ENCODE results near the gene WRAP53.
"Not testable (repeated sequence)": the region's sequence is repeated elsewhere in the genome, so short reads cannot be mapped to it uniquely, and the experiment has no call there.

WRAP53 gene

GRCh38 chr17:7687908-7688807 lies at the start of gene WRAP53:
TSS of gene WRAP53 (plus strand) at chr17:7688477. CDS start at chr17:7688649, 172 bp downstream.
- DNase-seq (ENCODE audit: low spot score) (peak; percentile 92), FAIRE-seq (no peak)

- DNase-seq (ENCODE audit: low spot score) (no peak), FAIRE-seq (no peak)
Observed at GRCh38 chr17:7640783-7641182, 47.5 kb upstream of the WRAP53 start.

- not testable (repeated sequence) for FAIRE-seq
Observed at GRCh38 chr17:7641635-7642034, 46.6 kb upstream of the WRAP53 start.

GRCh38 chr17:7644775-7645174 lies 43.5 kb upstream of the WRAP53 start:
- no peak for DNase-seq (ENCODE audit: low spot score)
- FAIRE-seq: no peak

More at GRCh38 chr17:7641635-7642034, 46.6 kb upstream of the WRAP53 start:
- DNase-seq (ENCODE audit: low spot score): not testable (repeated sequence)

- FAIRE-seq (no peak), DNase-seq (ENCODE audit: low spot score) (no peak)
Observed at GRCh38 chr17:7646457-7646856, 41.8 kb upstream of the WRAP53 start.

- DNase-seq (ENCODE audit: low spot score) (no peak), FAIRE-seq (no peak)
Observed at GRCh38 chr17:7647018-7647417, 41.3 kb upstream of the WRAP53 start.

- FAIRE-seq (no peak), DNase-seq (ENCODE audit: low spot score) (peak; percentile 58)
Observed at GRCh38 chr17:7650509-7651096, 37.7 kb upstream of the WRAP53 start, which contains the start of gene ATP1B2. TSS of gene ATP1B2 (plus strand) at chr17:7650926. CDS start at chr17:7651519, 593 bp downstream.

GRCh38 chr17:7651097-7651664 lies 37.1 kb upstream of the WRAP53 start:
- FAIRE-seq: no peak
- DNase-seq (ENCODE audit: low spot score): no peak

GRCh38 chr17:7651665-7652387 lies 36.5 kb upstream of the WRAP53 start:
- no peak for FAIRE-seq
- no peak for DNase-seq (ENCODE audit: low spot score)

- no peak for DNase-seq (ENCODE audit: low spot score)
- no peak for FAIRE-seq
Observed at GRCh38 chr17:7652388-7653356, 35.6 kb upstream of the WRAP53 start.

GRCh38 chr17:7654832-7655540 lies 33.3 kb upstream of the WRAP53 start:
- DNase-seq (ENCODE audit: low spot score): no peak

GRCh38 chr17:7655541-7655840 lies 32.8 kb upstream of the WRAP53 start:
- no peak for DNase-seq (ENCODE audit: low spot score)
- FAIRE-seq: no peak

More at GRCh38 chr17:7654832-7655540, 33.3 kb upstream of the WRAP53 start:
- no peak for FAIRE-seq

GRCh38 chr17:7656958-7657609 lies 31.2 kb upstream of the WRAP53 start:
- no peak for DNase-seq (ENCODE audit: low spot score)

GRCh38 chr17:7667656-7668406 lies 20.4 kb upstream of the WRAP53 start:
- no peak for FAIRE-seq
- no peak for DNase-seq (ENCODE audit: low spot score)

More at GRCh38 chr17:7656958-7657609, 31.2 kb upstream of the WRAP53 start:
- no peak for FAIRE-seq

GRCh38 chr17:7668482-7668881 lies 19.8 kb upstream of the WRAP53 start:
- FAIRE-seq (no peak), DNase-seq (ENCODE audit: low spot score) (no peak)

GRCh38 chr17:7673239-7673638 lies 15.0 kb upstream of the WRAP53 start:
- FAIRE-seq (no peak), DNase-seq (ENCODE audit: low spot score) (no peak)

GRCh38 chr17:7674934-7675333 lies 13.3 kb upstream of the WRAP53 start:
- FAIRE-seq (no peak), DNase-seq (ENCODE audit: low spot score) (no peak)

- FAIRE-seq (no peak), DNase-seq (ENCODE audit: low spot score) (no peak)
Observed at GRCh38 chr17:7676533-7676932, 11.7 kb upstream of the WRAP53 start.
